ENCODE data around the gene RIBC1. TPM values are rescaled to one million over a fixed set of nuclear protein-coding genes. Genes with fewer than 3 reads are reported as not detected.

RIBC1 gene
- total RNA-seq, 2 donors from 2014 or later, result 2.3 to 3.0 TPM

- peaks cover 66% of the 10 kb centered on the region for H3K9me3 Mint-ChIP-seq
- H3K4me3 Mint-ChIP-seq, result peak within 1 kb of the TSS; percentile 76
Measured at GRCh38 chrX:53422086-53422860, 400 bp upstream of the RIBC1 start, which contains the start of gene SMC1A. TSS of gene SMC1A (minus strand) at chrX:53422654. CDS start at chrX:53422600, 54 bp downstream.

GRCh38 chrX:53429755-53430154 lies 7.1 kb downstream of the RIBC1 start:
- H3K9me3 Mint-ChIP-seq, result peaks cover 75% of the 10 kb centered on the region
- no peak for TF ChIP-seq CTCF (conservative IDR thresholded peaks at IDR 0.05)
- Histone ChIP-seq H3K9ac (ENCODE audit: extremely low read depth, low read length, poor library complexity, severe bottlenecking) (no peak overlapping the region), H3K27me3 (ENCODE audit: control insufficient read depth, insufficient read depth, low read length, poor library complexity, severe bottlenecking) (no peaks in the 10 kb centered on the region), H3K4me1 (ENCODE audit: control insufficient read depth, insufficient read depth, low read length) (no peaks in the 10 kb centered on the region), H3K9me3 (ENCODE audit: control insufficient read depth, low read length) (no peaks in the 10 kb centered on the region), H3K36me3 (ENCODE audit: control insufficient read depth, insufficient read depth, low read length) (no peaks in the 10 kb centered on the region), H3K4me3 (ENCODE audit: low read length) (no peak overlapping the region), H3K27ac (ENCODE audit: low read depth, low read length) (no peak overlapping the region)
- WGBS, 2 experiments (ENCODE audit: insufficient coverage in 1 of 2, insufficient read length in 1 of 2), result 80 to 94% methylated on average over 1 to 8 of the region's 8 CpGs
- H3K27ac Mint-ChIP-seq, result no peak overlapping the region
- H3K27me3 Mint-ChIP-seq (ENCODE audit: insufficient read depth), result no peaks in the 10 kb centered on the region
- H3K4me1 Mint-ChIP-seq, result no peaks in the 10 kb centered on the region
- H3K36me3 Mint-ChIP-seq (ENCODE audit: low read depth), result peaks cover 27% of the 10 kb centered on the region
- H3K4me3 Mint-ChIP-seq, result no peak overlapping the region
- DNase-seq, result no peak

More at GRCh38 chrX:53422086-53422860, 400 bp upstream of the RIBC1 start, which contains the start of gene SMC1A:
- H3K9me3 ChIP-seq (ENCODE audit: control insufficient read depth, low read length), result no peaks in the 10 kb centered on the region
- H3K36me3 ChIP-seq (ENCODE audit: control insufficient read depth, insufficient read depth, low read length), result no peaks in the 10 kb centered on the region
- Mint-ChIP-seq H3K4me1 (peaks cover 4% of the 10 kb centered on the region), H3K27ac (peak within 1 kb of the TSS; percentile 97), H3K36me3 (ENCODE audit: low read depth) (peaks cover 2% of the 10 kb centered on the region), H3K27me3 (ENCODE audit: insufficient read depth) (no peaks in the 10 kb centered on the region)
- 0 to 1% methylated on average over 26 to 75 of the region's 75 CpGs for WGBS, 2 experiments (ENCODE audit: insufficient coverage in 1 of 2, insufficient read length in 1 of 2)
- no peaks in the 10 kb centered on the region for H3K4me1 ChIP-seq (ENCODE audit: control insufficient read depth, insufficient read depth, low read length)
- H3K27me3 ChIP-seq (ENCODE audit: control insufficient read depth, insufficient read depth, low read length, poor library complexity, severe bottlenecking), result no peaks in the 10 kb centered on the region
- peak within 1 kb of the TSS; percentile 92 for H3K27ac ChIP-seq (ENCODE audit: low read depth, low read length)
- peak within 1 kb of the TSS; percentile 93 for H3K9ac ChIP-seq (ENCODE audit: extremely low read depth, low read length, poor library complexity, severe bottlenecking)
- TF ChIP-seq CTCF (conservative IDR thresholded peaks at IDR 0.05), result no peak
- H3K4me3 ChIP-seq (ENCODE audit: low read length), result peak within 1 kb of the TSS; percentile 85
- DNase-seq, result peak; percentile 97

GRCh38 chrX:53430231-53430630 lies 7.6 kb downstream of the RIBC1 start:
- Histone ChIP-seq H3K4me1 (ENCODE audit: control insufficient read depth, insufficient read depth, low read length) (no peaks in the 10 kb centered on the region), H3K9me3 (ENCODE audit: control insufficient read depth, low read length) (no peaks in the 10 kb centered on the region), H3K36me3 (ENCODE audit: control insufficient read depth, insufficient read depth, low read length) (no peaks in the 10 kb centered on the region), H3K27ac (ENCODE audit: low read depth, low read length) (no peak overlapping the region), H3K9ac (ENCODE audit: extremely low read depth, low read length, poor library complexity, severe bottlenecking) (no peak overlapping the region), H3K4me3 (ENCODE audit: low read length) (no peak overlapping the region), H3K27me3 (ENCODE audit: control insufficient read depth, insufficient read depth, low read length, poor library complexity, severe bottlenecking) (no peaks in the 10 kb centered on the region)
- no peak overlapping the region for H3K27ac Mint-ChIP-seq
- peaks cover 2% of the 10 kb centered on the region for H3K4me1 Mint-ChIP-seq
- H3K4me3 Mint-ChIP-seq, result no peak overlapping the region
- WGBS, 2 experiments (ENCODE audit: insufficient coverage in 1 of 2, insufficient read length in 1 of 2), result 96 to 97% methylated on average over 4 to 9 of the region's 9 CpGs
- no peak for TF ChIP-seq CTCF (conservative IDR thresholded peaks at IDR 0.05)
- H3K9me3 Mint-ChIP-seq, result peaks cover 76% of the 10 kb centered on the region
- DNase-seq, result no peak
- peaks cover 27% of the 10 kb centered on the region for H3K36me3 Mint-ChIP-seq (ENCODE audit: low read depth)
- no peaks in the 10 kb centered on the region for H3K27me3 Mint-ChIP-seq (ENCODE audit: insufficient read depth)
